HG02840 (cell line): ENCODE data around the gene KCND3.

Experiments
- ATAC-seq: cut with Tn5 transposase; IDR thresholded peaks from one replicate; pipeline ENCODE4 v1.9.1; 2021; ENCODE audit warnings: mild to moderate bottlenecking, moderate library complexity, moderate number of reproducible peaks; ENCODE audit not compliant: unreplicated experiment, low FRiP score

KCND3 gene

GRCh38 chr1:111989531-111990025, at the start of gene KCND3:
KCND3 (minus strand) TSS chr1:111989668.
- ATAC-seq: no peak

GRCh38 chr1:112034277-112034676, 44.8 kb upstream of the KCND3 start:
- ATAC-seq: no peak

GRCh38 chr1:112033439-112034120, 44.1 kb upstream of the KCND3 start:
- no peak for ATAC-seq

- ATAC-seq: no peak
Observed at GRCh38 chr1:112030157-112030556, 40.7 kb upstream of the KCND3 start.

GRCh38 chr1:112027696-112028095, 38.2 kb upstream of the KCND3 start:
- ATAC-seq: no peak

- no peak for ATAC-seq
Observed at GRCh38 chr1:112026501-112026900, 37.0 kb upstream of the KCND3 start.

- ATAC-seq: no peak
Observed at GRCh38 chr1:112026016-112026415, 36.5 kb upstream of the KCND3 start.

- no peak for ATAC-seq
Observed at GRCh38 chr1:112021263-112021662, 31.8 kb upstream of the KCND3 start.

GRCh38 chr1:112017183-112017582, 27.7 kb upstream of the KCND3 start:
- no peak for ATAC-seq

GRCh38 chr1:112012823-112013222, 23.4 kb upstream of the KCND3 start:
- no peak for ATAC-seq

GRCh38 chr1:112011202-112011601, 21.7 kb upstream of the KCND3 start:
- ATAC-seq: no peak

GRCh38 chr1:112007169-112007568, 17.7 kb upstream of the KCND3 start:
- ATAC-seq: no peak

GRCh38 chr1:112006416-112007025, 17.1 kb upstream of the KCND3 start:
- no peak for ATAC-seq

GRCh38 chr1:112004076-112004475, 14.6 kb upstream of the KCND3 start:
- no peak for ATAC-seq

GRCh38 chr1:112002514-112002913, 13.0 kb upstream of the KCND3 start:
- ATAC-seq: no peak

GRCh38 chr1:112001436-112001835, 12.0 kb upstream of the KCND3 start:
- ATAC-seq: no peak

- ATAC-seq: no peak
Observed at GRCh38 chr1:112000048-112000447, 10.6 kb upstream of the KCND3 start.

GRCh38 chr1:111998332-111998731, 8.9 kb upstream of the KCND3 start:
- ATAC-seq: no peak

GRCh38 chr1:111992476-111992875, 3.0 kb upstream of the KCND3 start:
- ATAC-seq: no peak

- no peak for ATAC-seq
Observed at GRCh38 chr1:111990878-111991718, 1.6 kb upstream of the KCND3 start.
